GM21825 (cell line): ENCODE data around the gene ZSCAN12.

Source experiments
- ATAC-seq: cut with Tn5 transposase; IDR thresholded peaks from one replicate; pipeline ENCODE4 v1.9.1; 2021; ENCODE audit warnings: mild to moderate bottlenecking, moderate library complexity; ENCODE audit not compliant: unreplicated experiment

The ZSCAN12 gene

GRCh38 chr6:28333599-28334018, 65.9 kb downstream of the ZSCAN12 start:
- ATAC-seq: no peak

GRCh38 chr6:28333047-28333446, 66.5 kb downstream of the ZSCAN12 start:
- ATAC-seq: no peak

GRCh38 chr6:28330041-28330440, 69.5 kb downstream of the ZSCAN12 start:
- no peak for ATAC-seq
